Caco-2 (cell line): ENCODE data around the gene VPS51. TPM values are rescaled to one million over a fixed set of nuclear protein-coding genes. Genes with fewer than 3 reads are reported as not detected.
A peak's percentile ranks its signal among the peaks of the same experiment; 100 is the strongest.

ENCODE experiments used
- BruUV-seq: library from RNA; stranded (reverse); fragments of 400-500 nt; replicated peaks from 2 replicates; lab custom pipeline; 2021; lab: Mats Ljungman, UMichigan
- CTCF ChIA-PET: fragments of 300-600 bp; sonication (Branson Sonifier 250); formaldehyde crosslinking; loops from one replicate; lab custom pipeline; 2022; ENCODE audit warnings: antibody characterized with exemption; lab: Charles Lee
- POLR2A ChIA-PET: fragments of 300-600 bp; sonication (Branson Sonifier 250); formaldehyde crosslinking; loops from one replicate; lab custom pipeline; 2022; ENCODE audit warnings: antibody characterized with exemption; lab: Charles Lee
- DNase-seq, 2 experiments: peaks; one replicate each; pipeline versions ENCODE4 v3.0.0 to v3.0.0-alpha.2; 2020 to 2022
- H3K27me3 ChIP-seq: replicated peaks from 2 replicates; pipeline ENCODE4 v1.6.0; 2011; ENCODE audit warnings: low read length; ENCODE audit not compliant: control insufficient read depth, insufficient read depth
- H3K36me3 ChIP-seq: 2 replicates; pipeline ENCODE4 v1.5.1; 2011; ENCODE audit warnings: low read length; ENCODE audit not compliant: control insufficient read depth, insufficient read depth
- H3K4me1 ChIP-seq: fragments of 250-450 bp; sonication (Bioruptor Pico); 2 replicates; pipeline ENCODE4 v1.5.1; 2020; ENCODE audit warnings: mild to moderate bottlenecking
- H3K4me3 ChIP-seq: 2 replicates; pipeline ENCODE4 v1.5.1; 2011; ENCODE audit warnings: low read depth, mild to moderate bottlenecking, control low read depth, low read length
- H3K9me3 ChIP-seq: fragments of 250-450 bp; sonication (Bioruptor Pico); 2 replicates; pipeline ENCODE4 v1.5.1; 2020; ENCODE audit warnings: mild to moderate bottlenecking, moderate library complexity
- H3K27ac Mint-ChIP-seq: one replicate; pipeline ENCODE4 v1.8.0; 2022; ENCODE audit warnings: mixed read lengths; ENCODE audit not compliant: unreplicated experiment
- H3K27me3 Mint-ChIP-seq: one replicate; pipeline ENCODE4 v1.8.0; 2022; ENCODE audit warnings: mixed read lengths; ENCODE audit not compliant: insufficient read depth, unreplicated experiment
- H3K36me3 Mint-ChIP-seq: one replicate; pipeline ENCODE4 v1.8.0; 2022; ENCODE audit warnings: mild to moderate bottlenecking, mixed read lengths; ENCODE audit not compliant: insufficient read depth, unreplicated experiment
- H3K4me1 Mint-ChIP-seq: one replicate; pipeline ENCODE4 v1.8.0; 2022; ENCODE audit warnings: low read depth, mixed read lengths; ENCODE audit not compliant: unreplicated experiment
- H3K4me3 Mint-ChIP-seq: one replicate; pipeline ENCODE4 v1.8.0; 2022; ENCODE audit warnings: mild to moderate bottlenecking, moderate library complexity, mixed read lengths; ENCODE audit not compliant: unreplicated experiment
- H3K9me3 Mint-ChIP-seq: one replicate; pipeline ENCODE4 v1.8.0; 2022; ENCODE audit warnings: mixed read lengths; ENCODE audit not compliant: unreplicated experiment
- intact Hi-C: fragments of 100-400 bp; cut with micrococcal nuclease; formaldehyde crosslinking; loops from one replicate; pipeline ENCODE4 v1.10.0; 2022; ENCODE audit not compliant: unreplicated experiment
- total RNA-seq: library from RNA; stranded (reverse); gene quantifications from 2 replicates; pipeline ENCODE4 v1.2.3, GENCODE V29; 2022
- TF ChIP-seq, protein P1 (sequence below), 2 experiments: fragments of 200-600 bp in 1 of 2; IDR thresholded peaks; 1 replicate in 1 of 2; 2 replicates in 1 of 2; pipeline versions ENCODE4 v1.5.1 to v1.8.0; 2011 to 2022; ENCODE audit warnings: antibody characterized with exemption in 1 of 2, control low read depth in 1 of 2, inconsistent platforms in 1 of 2, low read depth in 1 of 2, low read length in 1 of 2, mild to moderate bottlenecking in 1 of 2, moderate library complexity in 1 of 2; ENCODE audit not compliant: insufficient read depth in 1 of 2, severe bottlenecking in 1 of 2, unreplicated experiment in 1 of 2

Gene VPS51
- total RNA-seq, 1 experiment from 2014 or later: 158 TPM

DNA sequence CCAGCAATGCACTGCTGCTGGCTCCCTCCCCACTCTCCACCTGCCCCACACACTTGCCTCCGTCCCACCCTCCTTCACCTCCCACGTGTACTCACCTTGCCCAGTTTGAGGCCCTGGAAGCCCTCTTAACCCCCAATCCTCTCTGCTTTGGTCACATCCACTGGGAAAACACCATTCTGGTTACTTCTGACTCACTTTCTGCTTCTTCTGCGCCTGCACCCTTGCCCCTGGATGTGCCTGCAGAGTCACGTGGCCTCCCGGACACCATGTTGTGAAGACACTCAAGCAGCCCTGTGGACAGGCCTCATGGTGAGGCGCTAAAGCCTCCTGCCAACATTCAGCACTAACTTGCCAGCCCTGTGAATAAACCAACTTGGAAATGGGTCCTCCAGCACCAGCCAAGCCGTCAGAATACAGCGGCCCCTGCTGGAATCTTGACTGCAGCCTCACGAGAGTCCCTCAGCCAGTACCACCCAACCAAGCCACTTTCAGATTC lies 35.1 kb upstream of the VPS51 start:
- Mint-ChIP-seq H3K9me3 (no peaks in the 10 kb centered on the region), H3K27ac (no peak overlapping the region), H3K4me1 (no peaks in the 10 kb centered on the region), H3K4me3 (no peak overlapping the region), H3K36me3 (no peaks in the 10 kb centered on the region), H3K27me3 (no peaks in the 10 kb centered on the region)
- H3K36me3 ChIP-seq: no peaks in the 10 kb centered on the region
- no TSS peak for BruUV-seq
- peak in 1 of 2 experiments; percentile 38 for DNase-seq
- no peaks in the 10 kb centered on the region for H3K27me3 ChIP-seq
- no peaks in the 10 kb centered on the region for H3K4me1 ChIP-seq
- H3K9me3 ChIP-seq: no peaks in the 10 kb centered on the region
- TF ChIP-seq, protein P1, sequence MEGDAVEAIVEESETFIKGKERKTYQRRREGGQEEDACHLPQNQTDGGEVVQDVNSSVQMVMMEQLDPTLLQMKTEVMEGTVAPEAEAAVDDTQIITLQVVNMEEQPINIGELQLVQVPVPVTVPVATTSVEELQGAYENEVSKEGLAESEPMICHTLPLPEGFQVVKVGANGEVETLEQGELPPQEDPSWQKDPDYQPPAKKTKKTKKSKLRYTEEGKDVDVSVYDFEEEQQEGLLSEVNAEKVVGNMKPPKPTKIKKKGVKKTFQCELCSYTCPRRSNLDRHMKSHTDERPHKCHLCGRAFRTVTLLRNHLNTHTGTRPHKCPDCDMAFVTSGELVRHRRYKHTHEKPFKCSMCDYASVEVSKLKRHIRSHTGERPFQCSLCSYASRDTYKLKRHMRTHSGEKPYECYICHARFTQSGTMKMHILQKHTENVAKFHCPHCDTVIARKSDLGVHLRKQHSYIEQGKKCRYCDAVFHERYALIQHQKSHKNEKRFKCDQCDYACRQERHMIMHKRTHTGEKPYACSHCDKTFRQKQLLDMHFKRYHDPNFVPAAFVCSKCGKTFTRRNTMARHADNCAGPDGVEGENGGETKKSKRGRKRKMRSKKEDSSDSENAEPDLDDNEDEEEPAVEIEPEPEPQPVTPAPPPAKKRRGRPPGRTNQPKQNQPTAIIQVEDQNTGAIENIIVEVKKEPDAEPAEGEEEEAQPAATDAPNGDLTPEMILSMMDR (IDR thresholded peaks at IDR 0.05; ENCODE audit: insufficient read depth in 1 of 2, low read depth in 1 of 2, low read length in 1 of 2, severe bottlenecking in 1 of 2, unreplicated experiment in 1 of 2): peak; percentile 11
- intact Hi-C loops: loop anchor here (1.0 kb wide), 1 partner anchor 48 kb away; no protein-coding TSS in a partner anchor
- ChIA-PET CTCF (no interaction called here), POLR2A (no interaction called here)
- H3K4me3 ChIP-seq: no peak overlapping the region

DNA sequence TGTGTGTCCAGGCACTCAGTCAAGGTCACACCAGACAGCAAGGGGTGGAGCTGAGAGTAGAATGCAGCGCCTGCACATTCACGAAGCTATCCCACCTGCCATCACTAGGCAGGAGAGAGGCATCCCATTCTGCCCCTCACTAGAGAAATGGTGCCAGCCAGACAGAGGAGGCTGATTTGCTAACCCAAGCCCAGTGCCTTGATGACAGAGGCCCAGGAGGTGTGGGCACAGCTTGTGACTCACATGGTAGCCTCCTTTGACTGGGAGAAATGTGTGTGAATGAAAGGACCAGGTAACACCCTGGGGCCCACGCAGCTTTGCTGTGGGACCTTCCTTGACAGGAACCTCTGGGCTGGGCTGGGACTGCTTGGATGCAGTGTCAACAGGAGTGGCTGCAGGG lies 32.5 kb upstream of the VPS51 start:
- H3K4me3 Mint-ChIP-seq: no peak overlapping the region
- H3K9me3 Mint-ChIP-seq: no peaks in the 10 kb centered on the region
- no peak for DNase-seq
- H3K27ac Mint-ChIP-seq: no peak overlapping the region
- TF ChIP-seq, protein P1 (IDR thresholded peaks at IDR 0.05; ENCODE audit: insufficient read depth in 1 of 2, low read depth in 1 of 2, low read length in 1 of 2, severe bottlenecking in 1 of 2, unreplicated experiment in 1 of 2): no peak
- no peaks in the 10 kb centered on the region for H3K27me3 Mint-ChIP-seq
- CTCF ChIA-PET: interaction anchor here (0.6 to 1.6 kb wide), 2 partner anchors 219 to 800 kb away, joined by 3 to 6 read pairs; partner anchors contain the start of gene CDC42BPG
- POLR2A ChIA-PET: no interaction called here
- no peak overlapping the region for H3K4me3 ChIP-seq
- BruUV-seq: no TSS peak
- no peaks in the 10 kb centered on the region for H3K4me1 ChIP-seq
- no peaks in the 10 kb centered on the region for H3K36me3 Mint-ChIP-seq
- no peaks in the 10 kb centered on the region for H3K9me3 ChIP-seq
- no peaks in the 10 kb centered on the region for H3K36me3 ChIP-seq
- H3K27me3 ChIP-seq: no peaks in the 10 kb centered on the region
- no peaks in the 10 kb centered on the region for H3K4me1 Mint-ChIP-seq
- intact Hi-C loops: no loop called here

DNA sequence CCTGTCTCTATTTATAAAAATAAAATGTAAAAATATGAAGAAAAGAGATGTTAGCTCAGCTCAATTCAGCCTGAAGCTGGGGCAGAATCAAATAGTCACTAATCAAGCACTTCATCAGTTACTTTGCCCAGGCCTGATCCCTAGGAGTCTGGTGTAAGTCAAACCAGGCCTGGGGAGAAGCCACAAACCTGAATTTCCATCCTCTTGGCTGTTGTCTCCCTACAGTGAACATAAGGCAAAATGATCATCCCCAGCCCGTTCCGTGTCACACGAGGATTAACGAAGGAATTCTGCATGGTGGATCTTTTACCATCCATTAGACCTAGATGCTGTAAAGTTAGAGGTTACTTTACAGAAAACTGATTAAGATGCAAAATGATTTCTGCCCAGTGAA lies 31.2 kb upstream of the VPS51 start:
- H3K27me3 ChIP-seq: no peaks in the 10 kb centered on the region
- no peaks in the 10 kb centered on the region for H3K4me1 ChIP-seq
- intact Hi-C loops: no loop called here
- H3K36me3 Mint-ChIP-seq: no peaks in the 10 kb centered on the region
- H3K9me3 ChIP-seq: no peaks in the 10 kb centered on the region
- ChIA-PET POLR2A (no interaction called here), CTCF (interaction anchor here (0.7 to 1.6 kb wide), 2 partner anchors 24 to 221 kb away, joined by 5 to 6 read pairs; partner anchors contain the start of gene CDC42BPG)
- H3K4me1 Mint-ChIP-seq: no peaks in the 10 kb centered on the region
- no peaks in the 10 kb centered on the region for H3K9me3 Mint-ChIP-seq
- TF ChIP-seq, protein P1 (IDR thresholded peaks at IDR 0.05; ENCODE audit: insufficient read depth in 1 of 2, low read depth in 1 of 2, low read length in 1 of 2, severe bottlenecking in 1 of 2, unreplicated experiment in 1 of 2): no peak
- BruUV-seq: no TSS peak
- no peak overlapping the region for H3K27ac Mint-ChIP-seq
- H3K4me3 ChIP-seq: no peak overlapping the region
- H3K27me3 Mint-ChIP-seq: no peaks in the 10 kb centered on the region
- DNase-seq: no peak
- H3K36me3 ChIP-seq: no peaks in the 10 kb centered on the region
- no peak overlapping the region for H3K4me3 Mint-ChIP-seq
